NB4 (cell line): ENCODE results near the gene MNAT1.

Source experiments
- CTCF ChIP-seq: IDR thresholded peaks from one replicate; pipeline ENCODE4 v1.5.1; 2012; ENCODE audit warnings: low read depth, low read length
- MYC ChIP-seq: IDR thresholded peaks from 2 replicates; pipeline ENCODE4 v1.6.1; 2011; ENCODE audit warnings: low read depth, low read length
- POLR2A ChIP-seq: IDR thresholded peaks from 2 replicates; pipeline ENCODE4 v1.6.1; 2011; ENCODE audit warnings: mild to moderate bottlenecking; ENCODE audit not compliant: insufficient read length; ENCODE audit errors: extremely low read depth

GRCh38 chr14:60989599-60989998, 255.0 kb downstream of the MNAT1 start:
- no peak for TF ChIP-seq CTCF
- TF ChIP-seq POLR2A: no peak
- TF ChIP-seq MYC: no peak
